Gastrocnemius medialis (tissue), 4 donors: ENCODE data around the gene MRGPRD. TPM values are rescaled to one million over a fixed set of nuclear protein-coding genes. Genes with fewer than 3 reads are reported as not detected.

Experiments
- ATAC-seq, 2 donors: fragments of 150-250 bp; one replicate each; pipeline ENCODE4 v1.9.1; 2016
- DNase-seq, 2 donors: peaks; one replicate each; pipeline ENCODE4 v3.0.0-alpha.2; 2019
- H3K27ac ChIP-seq, 4 donors: fragments of 200-600 bp; sonication (generic); 1 replicate in 1 of 4; 2 replicates in 3 of 4; pipeline ENCODE4 v1.5.1; 2016 to 2018; ENCODE audit warnings: mild to moderate bottlenecking in 2 of 4, moderate library complexity in 1 of 4
- H3K27me3 ChIP-seq, 3 donors: fragments of 200-600 bp; sonication (generic) in 2 of 3; 1 replicate in 1 of 3; 2 replicates in 2 of 3; pipeline versions ENCODE4 v1.5.1 to v1.6.0; 2016 to 2019; ENCODE audit warnings: mild to moderate bottlenecking in 1 of 3, moderate library complexity in 1 of 3
- H3K36me3 ChIP-seq, 2 donors: fragments of 200-600 bp; sonication (generic) in 1 of 2; one replicate each; pipeline ENCODE4 v1.5.1; 2017 to 2018
- H3K4me1 ChIP-seq, 2 donors: fragments of 200-600 bp; sonication (generic) in 1 of 2; one replicate each; pipeline ENCODE4 v1.5.1; 2016 to 2017; ENCODE audit warnings: mild to moderate bottlenecking in 2 of 2
- H3K4me3 ChIP-seq, 4 donors: fragments of 200-600 bp; sonication (generic) in 3 of 4; 1 replicate in 1 of 4; 2 replicates in 3 of 4; pipeline ENCODE4 v1.5.1; 2016 to 2019; ENCODE audit warnings: mild to moderate bottlenecking in 2 of 4
- H3K9me3 ChIP-seq, 3 donors: fragments of 200-600 bp; sonication (generic) in 2 of 3; 1 replicate in 1 of 3; 2 replicates in 2 of 3; pipeline ENCODE4 v1.5.1; 2016 to 2019
- POLR2A ChIP-seq, 2 donors: fragments of 450-650 bp; IDR thresholded peaks; one replicate each; pipeline ENCODE4 v1.6.1; 2017; ENCODE audit warnings: antibody characterized with exemption in 2 of 2, mild to moderate bottlenecking in 2 of 2, moderate library complexity in 2 of 2
- in situ Hi-C, 4 donors: fragments of 200-750 bp; cut with MboI; loops; one replicate each; pipeline versions ENCODE4 v1.15.0 to v1.8.0; 2017; ENCODE audit warnings: low sequenced_read_pairs in 4 of 4
- intact Hi-C: fragments of 100-400 bp; cut with DNase I; formaldehyde crosslinking; loops from one replicate; pipeline ENCODE4 v1.15.1; 2023; ENCODE audit warnings: low total_unique reads
- total RNA-seq, 4 donors: library from RNA; depleted of rRNA; stranded (reverse); fragments of >200 nt; gene quantifications; one replicate each; pipeline versions ENCODE4 v1.1.0 to v1.2.3, GENCODE V29; 2016
- TF ChIP-seq, protein P1 (sequence below), 5 experiments: fragments of 450-650 bp in 3 of 5; fragments of 200-600 bp in 2 of 5; sonication (generic) in 2 of 5; IDR thresholded peaks in 4 of 5; conservative IDR thresholded peaks in 1 of 5; 1 replicate in 4 of 5; 2 replicates in 1 of 5; pipeline ENCODE4 v1.5.1; 2016 to 2019; ENCODE audit warnings: antibody characterized with exemption in 5 of 5, mild to moderate bottlenecking in 3 of 5, moderate library complexity in 3 of 5

MRGPRD gene
- total RNA-seq, 4 donors from 2014 or later, result not detected

DNA sequence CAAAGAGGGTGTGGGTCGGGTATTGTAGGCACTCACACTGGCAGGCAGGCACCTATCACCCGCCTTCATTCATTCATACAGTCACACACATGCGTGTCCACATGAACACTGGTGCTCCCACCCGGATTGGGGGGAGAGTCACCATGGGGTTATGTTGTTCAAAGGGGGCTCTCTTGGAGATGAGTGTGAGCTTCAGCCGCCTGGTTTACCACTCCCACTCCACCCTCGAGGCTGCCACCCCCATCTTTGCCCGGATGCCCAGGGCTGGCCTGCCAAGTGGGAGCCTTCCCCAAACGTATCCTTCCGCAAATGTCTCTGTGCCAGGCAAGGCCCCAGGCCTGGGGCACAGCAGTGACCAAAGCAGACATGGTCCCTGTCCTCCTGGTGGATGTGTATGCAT lies 22.6 kb downstream of the MRGPRD start:
- H3K4me3 ChIP-seq, result no peak overlapping the region
- DNase-seq, result no peak
- H3K27me3 ChIP-seq, result peaks cover 0 to 3% (median 0%) of the 10 kb centered on the region in 3 donors
- no peak for TF ChIP-seq POLR2A (IDR thresholded peaks at IDR 0.05)
- TF ChIP-seq, protein P1, sequence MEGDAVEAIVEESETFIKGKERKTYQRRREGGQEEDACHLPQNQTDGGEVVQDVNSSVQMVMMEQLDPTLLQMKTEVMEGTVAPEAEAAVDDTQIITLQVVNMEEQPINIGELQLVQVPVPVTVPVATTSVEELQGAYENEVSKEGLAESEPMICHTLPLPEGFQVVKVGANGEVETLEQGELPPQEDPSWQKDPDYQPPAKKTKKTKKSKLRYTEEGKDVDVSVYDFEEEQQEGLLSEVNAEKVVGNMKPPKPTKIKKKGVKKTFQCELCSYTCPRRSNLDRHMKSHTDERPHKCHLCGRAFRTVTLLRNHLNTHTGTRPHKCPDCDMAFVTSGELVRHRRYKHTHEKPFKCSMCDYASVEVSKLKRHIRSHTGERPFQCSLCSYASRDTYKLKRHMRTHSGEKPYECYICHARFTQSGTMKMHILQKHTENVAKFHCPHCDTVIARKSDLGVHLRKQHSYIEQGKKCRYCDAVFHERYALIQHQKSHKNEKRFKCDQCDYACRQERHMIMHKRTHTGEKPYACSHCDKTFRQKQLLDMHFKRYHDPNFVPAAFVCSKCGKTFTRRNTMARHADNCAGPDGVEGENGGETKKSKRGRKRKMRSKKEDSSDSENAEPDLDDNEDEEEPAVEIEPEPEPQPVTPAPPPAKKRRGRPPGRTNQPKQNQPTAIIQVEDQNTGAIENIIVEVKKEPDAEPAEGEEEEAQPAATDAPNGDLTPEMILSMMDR (IDR thresholded peaks at IDR 0.05 in 4 of 5, conservative IDR thresholded peaks at IDR 0.05 in 1 of 5), result no peak
- H3K9me3 ChIP-seq, result no peaks in the 10 kb centered on the region
- intact Hi-C loops, result no loop called here
- in situ Hi-C loops, result no loop called here
- H3K36me3 ChIP-seq, result no peaks in the 10 kb centered on the region
- no peak overlapping the region for H3K27ac ChIP-seq
- no peaks in the 10 kb centered on the region for H3K4me1 ChIP-seq
- no peak for ATAC-seq

DNA sequence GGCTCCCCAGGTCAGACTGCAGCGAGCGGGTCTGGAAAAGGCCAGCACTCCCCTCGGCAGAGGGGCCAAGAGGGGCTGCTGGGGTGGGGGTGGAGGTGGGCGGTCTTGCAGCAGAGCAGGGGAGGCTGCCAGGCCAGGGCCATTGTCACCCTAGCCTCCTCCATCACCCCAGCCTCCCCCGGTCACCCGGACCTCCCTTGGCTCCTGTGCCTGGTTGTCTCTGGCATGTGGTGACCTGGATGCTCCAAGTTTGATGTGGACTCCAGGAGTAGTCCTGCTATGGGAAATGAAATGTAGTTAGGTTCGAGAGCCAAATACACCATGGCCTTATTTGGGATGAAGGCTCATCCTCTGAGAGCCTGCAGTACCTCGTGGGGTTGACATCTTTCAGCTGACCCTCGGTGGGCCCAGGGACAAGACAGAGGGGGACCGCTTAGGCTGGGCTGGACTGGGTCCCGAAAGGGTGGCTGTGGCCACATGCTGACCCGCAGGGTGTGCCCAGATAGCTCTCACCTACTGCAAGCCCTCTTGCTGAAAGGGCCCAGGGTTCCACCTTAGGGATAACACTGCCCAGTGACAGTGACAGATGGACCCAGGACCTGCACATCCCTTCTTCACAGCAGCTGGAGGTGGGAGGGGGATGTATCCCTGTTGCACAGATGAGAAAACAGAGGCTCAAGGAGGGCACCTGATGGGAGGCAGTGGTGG lies 24.1 kb downstream of the MRGPRD start:
- Histone ChIP-seq H3K4me3 (no peak overlapping the region), H3K27ac (no peak overlapping the region), H3K4me1 (no peaks in the 10 kb centered on the region), H3K9me3 (no peaks in the 10 kb centered on the region), H3K27me3 (peaks cover 0 to 3% (median 0%) of the 10 kb centered on the region in 3 donors), H3K36me3 (no peaks in the 10 kb centered on the region)
- in situ Hi-C loops (no loop called here), intact Hi-C loops (no loop called here)
- DNase-seq (no peak), ATAC-seq (no peak)
- TF ChIP-seq, protein P1 (IDR thresholded peaks at IDR 0.05 in 4 of 5, conservative IDR thresholded peaks at IDR 0.05 in 1 of 5), result no peak
- TF ChIP-seq POLR2A (IDR thresholded peaks at IDR 0.05), result no peak

DNA sequence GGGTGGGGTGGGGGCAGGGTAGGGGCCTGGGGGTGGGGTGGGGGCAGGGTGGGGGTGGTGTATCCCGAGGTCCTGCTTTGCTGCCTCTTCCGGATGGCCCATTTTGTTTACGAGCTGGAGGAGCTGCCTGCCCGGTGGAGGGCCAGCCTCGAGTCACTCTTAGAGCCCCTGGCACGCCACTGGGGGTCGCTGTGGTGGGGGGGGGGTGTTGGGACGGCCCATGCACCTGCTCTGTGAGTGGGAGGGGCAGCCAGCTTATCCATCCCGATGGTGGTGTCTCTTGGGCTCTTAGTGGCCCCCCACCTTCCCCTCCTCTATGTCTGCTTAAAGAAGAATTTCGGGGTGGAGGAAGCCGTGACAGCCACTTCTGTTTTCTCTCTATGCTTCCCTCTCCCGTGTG lies 24.6 kb downstream of the MRGPRD start:
- intact Hi-C loops (no loop called here), in situ Hi-C loops (no loop called here)
- Histone ChIP-seq H3K9me3 (no peaks in the 10 kb centered on the region), H3K27ac (no peak overlapping the region), H3K36me3 (no peaks in the 10 kb centered on the region), H3K4me1 (no peaks in the 10 kb centered on the region), H3K27me3 (peaks cover 0 to 3% (median 0%) of the 10 kb centered on the region in 3 donors), H3K4me3 (no peak overlapping the region)
- TF ChIP-seq POLR2A (IDR thresholded peaks at IDR 0.05), result no peak
- TF ChIP-seq, protein P1 (IDR thresholded peaks at IDR 0.05 in 4 of 5, conservative IDR thresholded peaks at IDR 0.05 in 1 of 5), result no peak
- DNase-seq, result no peak
- no peak for ATAC-seq

DNA sequence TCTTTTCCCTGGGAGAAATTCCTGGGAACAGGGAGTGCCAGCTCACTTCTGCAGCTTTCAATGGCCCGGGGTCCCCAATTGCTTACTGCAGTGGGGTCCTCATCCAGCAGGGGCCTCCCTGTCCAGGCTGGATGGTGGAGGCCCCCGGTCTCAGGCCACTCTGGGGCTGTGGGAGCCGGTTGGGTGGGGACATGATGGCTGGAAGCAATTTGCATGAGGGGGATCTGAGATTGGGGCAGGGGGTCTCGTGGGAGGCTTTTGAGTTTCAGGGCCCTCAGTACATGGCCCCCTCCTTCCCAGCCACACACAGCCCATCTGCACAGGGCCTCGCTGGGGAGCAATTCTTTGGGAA lies 25.2 kb downstream of the MRGPRD start:
- intact Hi-C loops (no loop called here), in situ Hi-C loops (no loop called here)
- no peak for TF ChIP-seq POLR2A (IDR thresholded peaks at IDR 0.05)
- TF ChIP-seq, protein P1 (IDR thresholded peaks at IDR 0.05 in 4 of 5, conservative IDR thresholded peaks at IDR 0.05 in 1 of 5), result no peak
- Histone ChIP-seq H3K27me3 (peaks cover 0 to 3% (median 0%) of the 10 kb centered on the region in 3 donors), H3K9me3 (no peaks in the 10 kb centered on the region), H3K27ac (no peak overlapping the region), H3K4me1 (no peaks in the 10 kb centered on the region), H3K4me3 (peak overlapping the region in 1 of 4 donors; percentile 3), H3K36me3 (no peaks in the 10 kb centered on the region)
- no peak for DNase-seq
- no peak for ATAC-seq
